C1 segment of cervical spinal cord (tissue), 14 donors: ENCODE results near the gene SCAMP1.
"Not testable (repeated sequence)": the region's sequence is repeated elsewhere in the genome, so short reads cannot be mapped to it uniquely, and the experiment has no call there.

Source experiments
- DNase-seq, 14 donors: peaks; one replicate each; lab custom pipeline; 2025; lab: John Stamatoyannopoulos, UW

The SCAMP1 gene

DNA sequence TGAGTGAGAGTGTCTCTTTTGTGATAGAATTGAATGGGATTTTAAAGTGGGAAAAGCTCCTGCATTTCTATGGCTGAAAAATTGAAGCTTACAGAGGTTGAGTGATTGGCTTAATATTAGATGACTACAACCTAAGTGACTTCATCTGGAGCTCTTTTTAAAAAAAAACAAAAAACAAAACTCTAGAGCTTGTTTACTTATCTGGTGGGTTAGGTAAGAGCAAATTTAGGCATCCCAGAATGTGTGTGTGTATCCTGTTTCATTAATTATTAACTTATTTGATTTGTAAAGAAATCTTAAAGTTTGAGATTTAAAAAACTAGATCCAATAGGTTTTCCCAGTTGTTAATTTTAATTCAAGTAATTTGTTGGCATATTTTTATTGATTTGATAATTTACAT is 60.1 kb downstream of the SCAMP1 start:
- DNase-seq: no peak

DNA sequence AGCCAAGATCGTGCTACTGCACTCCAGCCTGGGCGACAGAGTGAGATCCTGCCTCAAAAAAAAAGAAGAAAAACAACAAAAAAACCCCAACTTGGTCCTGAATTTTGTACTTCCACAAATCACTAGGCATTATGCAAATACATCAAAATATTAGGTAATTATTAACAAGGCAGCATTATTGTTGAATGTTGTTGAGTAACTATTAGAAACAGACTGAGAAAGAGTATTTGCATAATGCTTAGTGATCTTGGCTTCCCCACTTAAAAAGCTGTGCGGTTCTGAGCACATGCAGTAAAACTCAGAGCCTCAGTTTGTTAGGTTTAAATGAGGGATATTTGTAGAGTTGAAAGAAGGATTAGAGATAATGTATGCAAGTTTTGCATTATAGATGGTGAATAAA is 64.2 kb downstream of the SCAMP1 start:
- no peak for DNase-seq

DNA sequence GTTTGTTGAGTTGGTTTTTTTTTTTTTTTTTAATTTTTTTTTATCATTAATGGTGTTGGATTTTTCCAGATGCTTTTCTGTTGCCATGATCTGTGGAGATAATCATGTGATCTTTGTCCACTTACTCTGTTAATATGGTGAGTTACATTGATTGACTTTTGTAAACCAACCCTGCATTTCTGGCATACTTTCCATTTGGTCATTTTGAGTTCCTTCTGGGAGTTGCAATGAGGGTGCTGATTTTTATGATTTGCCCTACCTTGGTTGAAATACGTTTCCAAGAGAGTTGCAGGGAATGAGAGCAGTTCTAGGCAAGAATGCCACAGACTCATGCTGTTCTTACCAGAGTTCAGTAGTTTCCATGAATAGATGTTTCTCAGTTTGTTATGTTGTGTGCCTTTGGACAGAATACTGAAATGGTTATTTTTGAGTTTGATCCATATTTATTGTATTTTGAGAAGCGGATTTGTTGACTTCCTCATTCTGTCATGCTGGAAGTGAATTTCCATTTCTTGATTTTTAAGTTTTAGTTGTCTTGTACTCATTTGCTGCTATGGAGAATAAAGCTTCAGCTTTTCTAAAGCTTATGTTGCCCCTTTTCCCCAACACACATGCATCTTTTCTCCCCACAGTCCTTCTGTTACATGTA is 69.0 kb downstream of the SCAMP1 start:
- DNase-seq: no peak

DNA sequence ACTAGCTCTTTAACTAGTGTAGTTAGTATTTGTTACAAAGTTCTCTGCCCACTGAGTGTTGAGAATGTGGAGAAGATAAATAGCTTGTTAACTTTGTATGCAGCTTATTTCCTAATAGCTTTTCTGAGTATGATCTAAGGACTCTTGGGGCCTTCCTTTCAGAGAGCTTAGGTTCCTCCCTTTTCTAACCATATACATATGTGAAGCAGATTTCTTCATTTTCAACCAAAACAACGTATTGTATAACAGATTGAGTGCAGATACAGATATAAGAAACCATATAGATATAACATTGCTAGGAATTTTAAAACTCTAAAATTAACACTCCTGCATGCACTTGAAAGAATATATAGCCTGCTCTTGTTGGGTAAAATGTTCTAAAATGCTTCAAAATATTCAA is 70.4 kb downstream of the SCAMP1 start:
- no peak for DNase-seq

DNA sequence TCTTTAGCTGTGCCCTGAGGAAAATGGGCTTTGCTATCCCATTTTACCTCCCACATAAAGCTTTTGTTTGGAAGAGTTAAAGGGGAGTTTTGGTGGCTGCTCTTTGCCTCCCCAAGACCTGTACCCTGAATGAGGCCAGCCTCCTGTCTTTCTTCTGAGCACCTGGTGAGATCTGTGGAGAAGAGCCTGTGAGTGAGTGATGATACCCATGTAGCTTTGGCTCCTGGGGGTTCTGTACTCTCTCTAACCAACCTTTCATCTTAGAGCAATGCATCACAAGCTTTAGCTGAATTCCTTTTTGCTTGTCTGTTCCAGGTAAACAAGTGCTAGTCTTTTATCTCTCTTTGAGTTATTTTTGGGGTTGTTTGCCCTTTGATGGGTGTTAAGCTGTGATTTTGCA is 73.6 kb downstream of the SCAMP1 start:
- no peak for DNase-seq

DNA sequence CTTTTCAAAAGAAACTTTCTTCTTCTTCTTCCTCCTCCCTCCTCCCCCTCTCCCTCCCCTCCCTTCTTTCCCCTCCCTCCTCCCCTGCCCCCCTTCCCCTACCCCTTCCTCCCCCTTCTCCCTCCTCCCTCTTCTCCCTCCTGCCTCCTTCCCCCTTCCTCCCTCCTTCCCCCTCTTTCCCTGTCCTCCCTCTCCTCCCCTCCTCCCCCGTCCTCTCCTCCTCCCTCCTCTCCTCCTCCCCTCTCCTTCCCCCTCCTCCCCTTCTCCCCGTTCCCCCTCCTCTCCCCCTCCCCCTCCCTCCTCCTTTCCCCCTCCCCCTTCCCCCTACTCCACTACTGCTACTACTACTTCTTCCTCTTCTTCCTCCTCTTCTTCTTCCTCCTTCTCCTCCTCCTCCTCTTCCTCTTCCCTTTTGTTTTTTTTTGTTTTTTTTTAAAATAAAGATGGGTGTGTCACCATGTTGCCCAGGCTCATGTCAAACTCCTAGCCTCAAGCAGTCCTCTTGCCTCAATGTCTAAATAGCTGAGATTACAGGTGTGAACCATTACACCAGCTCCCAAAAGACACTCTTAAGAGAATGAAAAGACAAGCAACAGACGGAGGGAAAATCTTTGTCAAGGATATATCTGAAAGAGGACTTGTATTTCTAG is 87.5 kb downstream of the SCAMP1 start:
- DNase-seq: no peak

DNA sequence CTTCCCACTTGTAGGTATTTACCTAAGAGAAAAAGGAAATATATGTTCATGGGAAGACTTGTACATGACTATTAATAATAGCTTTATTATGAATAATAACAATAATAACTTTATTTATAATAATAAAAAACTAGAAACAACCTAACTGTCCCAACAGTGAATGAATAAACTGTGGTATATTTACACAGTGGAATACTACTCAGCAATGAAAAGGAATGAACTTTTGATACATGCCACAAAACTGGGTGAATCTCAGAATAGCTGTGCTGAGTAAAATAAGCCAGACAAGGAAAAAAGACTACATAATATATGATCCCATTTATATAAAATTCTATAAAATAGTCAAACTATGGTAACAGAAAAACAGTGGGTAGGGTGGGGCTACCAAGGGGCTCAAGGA is 88.7 kb downstream of the SCAMP1 start:
- DNase-seq: no peak

DNA sequence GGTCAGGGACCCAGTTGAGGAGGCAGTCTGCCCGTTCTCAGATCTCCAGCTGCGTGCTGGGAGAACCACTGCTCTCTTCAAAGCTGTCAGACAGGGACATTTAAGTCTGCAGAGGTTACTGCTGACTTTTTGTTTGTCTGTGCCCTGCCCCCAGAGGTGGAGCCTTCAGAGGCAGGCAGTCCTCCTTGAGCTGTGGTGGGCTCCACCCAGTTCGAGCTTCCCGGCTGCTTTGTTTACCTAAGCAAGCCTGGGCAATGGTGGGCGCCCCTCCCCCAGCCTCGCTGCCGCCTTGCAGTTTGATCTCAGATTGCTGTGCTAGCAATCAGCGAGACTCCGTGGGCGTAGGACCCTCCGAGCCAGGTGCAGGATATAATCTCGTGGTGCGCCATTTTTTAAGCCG is 97.1 kb downstream of the SCAMP1 start:
- DNase-seq: not testable (repeated sequence)

DNA sequence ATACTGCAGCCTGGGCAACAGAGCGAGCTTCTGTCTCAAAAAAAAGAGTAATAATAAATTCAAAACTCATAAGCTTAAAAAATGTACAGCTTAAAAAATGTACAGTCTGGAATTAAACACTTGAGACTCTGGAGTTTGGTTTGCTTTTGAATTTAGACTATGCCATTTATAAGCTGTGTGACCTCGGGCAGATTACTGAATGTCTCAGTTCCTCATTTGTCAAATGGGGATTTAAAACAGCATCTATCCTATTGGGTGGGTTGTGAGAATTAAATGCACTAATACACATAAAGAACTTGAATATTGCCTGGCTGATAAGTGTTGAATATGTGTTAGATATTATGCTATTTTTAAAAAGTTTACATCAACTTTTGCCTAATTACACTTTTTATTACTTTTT is 98.4 kb downstream of the SCAMP1 start:
- DNase-seq: no peak

DNA sequence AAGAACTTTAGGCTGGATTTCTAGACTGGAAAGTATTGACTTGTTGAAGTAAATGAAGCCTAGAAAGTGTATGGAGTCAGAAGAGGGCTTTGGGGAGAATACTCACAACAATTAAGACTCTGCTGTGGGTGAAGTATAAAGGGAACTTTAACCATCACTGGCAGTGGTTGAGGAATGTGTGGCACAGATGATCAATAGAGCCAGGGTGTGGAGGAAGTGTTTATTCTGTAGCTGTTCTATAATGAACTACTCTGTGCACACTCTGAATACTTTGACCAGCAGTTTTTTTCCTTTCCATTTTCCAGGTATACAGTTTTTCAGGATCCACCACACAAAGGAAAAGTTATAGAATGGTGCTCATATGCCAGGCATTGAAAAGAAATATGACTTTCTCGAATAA is 106.7 kb downstream of the SCAMP1 start:
- no peak for DNase-seq

DNA sequence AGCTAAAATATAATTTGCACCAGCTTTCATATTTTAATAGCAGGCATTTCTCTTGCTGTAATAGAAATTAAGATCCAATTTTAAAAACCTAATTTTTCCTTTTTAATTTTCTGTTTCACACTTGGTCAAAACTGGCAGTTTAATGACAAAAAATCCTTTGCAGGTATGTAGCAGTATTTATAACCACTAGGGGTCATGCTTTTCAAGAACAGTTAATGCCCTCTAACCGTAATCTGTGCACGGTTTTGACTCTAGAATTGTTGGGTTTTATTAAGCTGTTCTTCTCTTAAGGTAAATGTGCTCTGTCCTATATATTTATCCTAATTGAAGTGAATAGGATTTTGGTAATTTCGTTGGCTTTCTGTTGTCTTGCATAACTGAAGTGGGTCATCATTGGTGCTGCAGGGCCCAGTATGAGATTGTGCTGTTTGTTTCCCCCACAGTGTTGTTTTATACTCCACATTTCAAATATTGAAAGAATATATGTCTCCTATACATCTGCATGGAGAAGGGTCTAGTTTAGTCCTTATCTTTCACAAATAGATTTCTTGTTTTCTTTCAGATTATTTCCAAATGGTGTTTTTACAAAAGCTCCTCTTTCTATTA is 107.4 kb downstream of the SCAMP1 start:
- no peak for DNase-seq

DNA sequence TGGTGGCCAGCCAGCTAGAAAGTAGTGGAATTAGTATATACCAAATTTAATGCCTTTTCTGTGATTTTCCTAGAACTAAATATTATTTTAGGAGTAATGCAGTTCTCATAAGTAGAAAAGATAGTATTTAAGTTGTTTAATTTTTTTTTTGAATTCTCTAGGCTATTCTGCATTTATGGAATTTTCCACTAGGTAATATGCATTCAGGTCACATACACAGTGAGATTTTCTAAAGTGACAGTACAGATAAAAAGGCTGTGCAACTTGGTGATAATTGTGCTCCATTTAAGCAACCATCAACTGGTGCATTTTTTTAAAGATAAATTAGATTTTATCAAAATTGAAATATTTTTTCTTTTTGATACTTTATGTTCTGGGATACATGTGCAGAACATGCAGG is 111.5 kb downstream of the SCAMP1 start:
- DNase-seq: no peak

DNA sequence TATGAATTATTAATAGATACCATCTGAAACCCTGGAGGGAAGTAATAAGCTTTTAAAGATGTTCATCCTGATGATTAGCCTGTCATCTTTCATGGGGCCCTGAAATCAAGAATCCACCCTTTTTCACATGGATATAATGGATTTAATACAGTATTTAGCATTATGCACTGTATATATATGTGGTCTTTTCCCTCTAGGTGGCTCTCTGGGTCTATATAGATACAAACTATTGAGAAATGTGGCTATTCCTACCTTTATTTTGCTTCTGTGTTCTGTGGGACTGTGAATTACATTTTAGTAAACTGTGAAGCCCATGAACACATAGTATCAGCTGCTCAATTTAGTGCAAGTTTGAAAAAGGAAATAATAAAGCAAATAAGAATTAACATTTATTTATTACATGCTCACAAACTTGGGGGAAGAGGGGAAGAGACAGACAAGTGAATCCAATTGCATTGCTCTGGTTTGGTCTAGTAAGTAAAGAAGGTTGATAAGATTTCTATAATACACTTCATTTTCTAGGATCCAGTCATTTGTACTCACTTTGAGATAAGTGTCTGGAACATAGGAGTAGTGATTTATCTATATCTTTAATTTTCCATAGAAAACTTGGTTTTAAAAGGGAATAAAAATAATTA is 112.2 kb downstream of the SCAMP1 start:
- no peak for DNase-seq

DNA sequence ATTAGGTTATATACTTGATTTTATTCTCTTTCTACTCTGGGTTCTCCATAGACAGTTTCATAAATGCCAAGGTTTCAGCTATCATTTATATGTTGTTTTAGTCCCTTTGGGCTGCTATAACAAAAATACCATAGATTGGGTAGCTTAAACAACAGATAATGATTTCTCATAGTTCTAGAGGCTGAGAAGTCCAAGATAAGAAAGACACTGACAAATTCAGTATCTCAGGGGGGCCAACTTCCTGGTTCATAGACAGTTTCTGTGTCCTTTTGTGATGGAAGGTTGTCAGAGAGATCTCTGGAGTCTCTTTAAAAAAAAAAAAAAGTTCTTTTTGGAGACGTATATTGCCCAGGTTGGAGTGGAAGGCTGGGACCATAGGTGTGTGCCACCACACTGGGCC is 113.3 kb downstream of the SCAMP1 start:
- no peak for DNase-seq

DNA sequence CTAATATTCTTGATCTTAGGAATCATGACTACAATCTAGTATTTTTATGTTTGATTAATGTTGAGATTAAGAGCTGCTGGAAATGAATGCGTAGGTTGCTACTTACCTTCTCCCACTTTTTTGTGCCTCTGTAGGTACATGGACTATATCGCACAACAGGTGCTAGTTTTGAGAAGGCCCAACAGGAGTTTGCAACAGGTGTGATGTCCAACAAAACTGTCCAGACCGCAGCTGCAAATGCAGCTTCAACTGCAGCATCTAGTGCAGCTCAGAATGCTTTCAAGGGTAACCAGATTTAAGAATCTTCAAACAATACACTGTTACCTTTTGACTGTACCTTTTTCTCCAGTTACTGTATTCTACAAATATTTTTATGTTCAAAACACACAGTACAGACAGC is 115.0 kb downstream of the SCAMP1 start:
- no peak for DNase-seq

DNA sequence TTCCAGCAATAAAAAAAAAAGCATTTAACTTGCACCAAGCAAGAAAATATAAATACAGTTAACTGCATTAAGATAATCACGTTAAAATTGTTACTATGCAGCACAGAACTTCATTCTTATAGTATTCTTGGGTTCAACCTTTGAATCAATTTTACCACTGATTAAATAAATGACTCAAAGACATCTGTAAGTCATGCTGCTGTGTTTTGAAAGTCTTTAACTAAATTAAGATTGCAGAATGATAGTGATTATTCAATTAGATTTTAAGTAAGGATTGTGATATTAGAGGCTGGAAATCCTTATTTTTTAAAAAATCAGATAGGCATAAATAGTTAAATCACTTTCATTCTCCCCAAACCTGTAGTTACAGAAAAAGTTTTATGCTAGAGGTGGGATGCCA is 116.4 kb downstream of the SCAMP1 start:
- no peak for DNase-seq

DNA sequence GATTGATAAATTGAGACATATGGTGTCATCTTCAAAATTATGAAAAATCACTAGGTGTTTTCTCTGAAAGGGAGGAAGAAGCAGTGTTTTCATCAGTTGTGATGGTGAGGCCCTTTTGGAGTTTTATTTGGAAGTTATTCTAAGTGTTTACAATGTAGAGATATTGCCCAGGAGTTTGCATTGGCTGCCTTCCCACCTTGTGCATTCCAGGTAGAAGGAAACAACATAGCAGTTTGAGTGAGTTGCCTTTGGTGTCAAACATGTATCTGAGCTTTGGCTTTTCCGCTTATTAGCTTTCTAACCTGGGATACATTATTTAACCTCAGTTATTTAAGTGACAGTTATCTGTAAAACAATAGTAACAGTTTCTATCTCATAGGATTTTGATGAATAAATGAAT is 122.5 kb downstream of the SCAMP1 start:
- DNase-seq: no peak

DNA sequence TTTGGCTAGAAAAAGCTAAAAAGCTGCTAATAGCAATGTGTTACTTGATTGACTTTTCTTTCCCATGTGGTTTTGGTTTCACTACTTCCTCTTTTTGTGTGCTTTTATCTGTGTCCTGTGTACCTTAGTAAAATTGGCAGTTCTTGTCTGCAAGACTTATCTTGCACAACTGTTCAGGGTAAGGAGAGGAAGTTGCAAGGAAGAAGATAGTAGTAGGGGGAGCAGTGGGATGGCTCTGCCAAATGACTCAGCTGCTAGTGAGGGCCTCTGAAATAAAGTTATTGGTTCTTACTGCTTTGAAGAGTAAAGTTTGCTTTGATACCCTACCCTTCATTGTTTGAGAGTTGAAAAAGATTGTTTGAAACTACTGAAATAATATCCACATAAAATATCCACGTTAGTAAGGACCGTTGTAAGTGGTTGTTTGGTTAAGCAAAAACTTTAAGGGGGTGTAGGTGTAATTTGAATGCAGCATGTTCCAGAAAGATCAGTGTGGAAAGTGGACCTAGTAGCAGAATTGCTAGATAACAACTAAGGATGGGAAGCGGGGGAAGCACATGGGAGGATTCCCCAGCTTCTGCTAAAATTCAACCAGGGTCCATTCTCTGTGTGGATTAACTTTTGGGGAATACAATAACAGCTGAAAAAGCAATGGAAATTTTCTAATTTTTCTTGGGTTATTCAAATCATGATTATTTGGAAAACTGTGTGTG is 123.5 kb downstream of the SCAMP1 start:
- DNase-seq: no peak

DNA sequence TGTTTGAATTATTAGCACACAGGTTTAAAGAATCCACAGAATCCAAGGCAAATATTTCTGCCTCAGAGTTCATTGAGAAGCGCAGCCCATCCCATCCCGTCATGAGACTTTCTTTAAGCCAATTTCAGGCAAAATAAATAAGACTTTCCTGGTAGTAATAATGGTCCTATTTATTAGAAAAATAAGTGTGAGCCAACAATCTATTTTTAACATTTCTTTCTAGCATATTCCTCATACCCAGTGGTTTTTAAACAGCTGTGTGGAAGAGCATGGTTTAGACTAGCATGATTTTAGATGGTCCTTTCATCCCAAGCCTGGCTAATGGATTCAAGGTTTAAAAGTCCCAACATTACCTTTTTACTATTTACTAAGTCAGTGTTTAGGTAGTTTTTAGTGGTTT is 125.8 kb downstream of the SCAMP1 start:
- DNase-seq: no peak

DNA sequence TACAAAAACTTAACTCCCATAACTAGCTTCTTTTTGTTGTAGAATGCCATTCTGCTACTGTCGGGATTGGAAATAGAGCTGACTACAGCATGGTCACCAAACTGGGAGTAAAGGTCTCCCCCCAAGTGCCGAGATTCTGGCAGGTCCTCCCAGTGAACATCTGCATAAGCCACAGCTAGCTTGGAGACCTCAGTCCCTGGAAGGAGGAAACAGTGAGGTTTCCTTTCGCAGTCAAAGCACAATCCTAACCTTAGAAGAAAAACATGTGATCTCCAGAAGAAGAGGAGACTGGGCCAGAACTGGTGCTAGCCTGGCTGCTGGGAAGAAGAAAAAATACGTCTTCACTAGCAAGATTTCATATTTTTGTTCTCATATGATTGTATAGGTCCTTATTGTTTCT is 127.4 kb downstream of the SCAMP1 start:
- DNase-seq: no peak

DNA sequence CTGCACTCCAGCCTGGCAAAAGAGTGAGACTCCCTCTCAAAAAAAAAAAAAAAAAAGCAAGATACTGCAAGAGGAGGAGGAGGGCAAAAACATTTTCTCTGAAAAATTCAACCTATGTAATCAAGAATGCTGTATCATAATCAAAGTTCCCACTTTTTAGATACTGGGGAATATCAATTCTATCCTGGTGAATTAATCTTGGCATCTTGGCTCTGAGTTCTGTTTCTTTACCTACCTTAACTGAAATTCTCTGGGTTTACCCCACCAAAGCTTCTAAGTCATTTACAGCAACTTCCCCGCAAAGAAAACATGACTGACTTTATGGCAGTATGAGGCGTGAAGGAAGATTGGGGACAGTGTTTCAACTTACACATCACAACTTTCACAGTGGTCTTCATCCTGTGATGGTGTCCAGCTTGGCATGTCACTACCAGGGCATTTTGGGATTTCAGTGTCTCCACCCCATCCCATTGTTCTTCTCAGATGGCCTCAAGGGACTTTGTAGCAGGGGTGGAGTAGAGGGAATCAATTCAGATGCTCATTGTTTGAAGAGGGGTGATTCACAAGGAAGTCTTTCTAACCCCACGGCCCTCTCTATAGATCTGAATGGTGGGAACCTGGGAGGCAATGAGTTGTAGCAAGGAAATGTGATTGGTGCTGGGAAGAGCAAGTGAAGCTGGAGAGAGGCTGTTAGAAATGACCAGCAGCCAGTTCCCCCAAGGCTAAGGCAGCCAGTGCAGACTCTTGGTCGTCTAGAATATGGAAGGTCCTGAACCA is 130.5 kb downstream of the SCAMP1 start:
- no peak for DNase-seq

DNA sequence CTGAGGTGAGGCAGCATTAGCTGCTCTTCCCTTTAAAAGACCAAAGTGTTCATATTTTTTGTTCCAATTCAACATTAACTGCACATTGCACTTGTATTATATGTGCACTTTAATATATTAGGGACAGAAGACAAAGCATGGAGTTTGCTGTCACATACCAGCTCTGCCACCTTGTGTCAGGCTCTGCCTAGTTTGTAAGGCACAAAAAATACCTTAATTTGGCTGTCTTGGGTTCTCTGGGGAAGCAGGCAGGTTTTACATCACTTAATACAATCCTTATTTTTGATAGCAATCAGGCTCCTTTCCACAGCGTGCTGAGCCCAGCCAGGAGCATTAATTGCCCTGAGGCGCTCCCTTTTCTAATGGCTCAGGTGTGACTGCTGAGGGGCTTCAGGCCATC is 131.8 kb downstream of the SCAMP1 start:
- no peak for DNase-seq
